ENCODE data around the gene ZNF512. TPM values are rescaled to one million over a fixed set of nuclear protein-coding genes. Genes with fewer than 3 reads are reported as not detected.

Gene ZNF512
- total and polyA plus RNA-seq, 9 of the 15 experiments (the other 6 are each of a cell fraction or from before 2014, with no cell fraction given): 24.7 to 101 (median 65.9) TPM

- TF ChIP-seq, protein P1, sequence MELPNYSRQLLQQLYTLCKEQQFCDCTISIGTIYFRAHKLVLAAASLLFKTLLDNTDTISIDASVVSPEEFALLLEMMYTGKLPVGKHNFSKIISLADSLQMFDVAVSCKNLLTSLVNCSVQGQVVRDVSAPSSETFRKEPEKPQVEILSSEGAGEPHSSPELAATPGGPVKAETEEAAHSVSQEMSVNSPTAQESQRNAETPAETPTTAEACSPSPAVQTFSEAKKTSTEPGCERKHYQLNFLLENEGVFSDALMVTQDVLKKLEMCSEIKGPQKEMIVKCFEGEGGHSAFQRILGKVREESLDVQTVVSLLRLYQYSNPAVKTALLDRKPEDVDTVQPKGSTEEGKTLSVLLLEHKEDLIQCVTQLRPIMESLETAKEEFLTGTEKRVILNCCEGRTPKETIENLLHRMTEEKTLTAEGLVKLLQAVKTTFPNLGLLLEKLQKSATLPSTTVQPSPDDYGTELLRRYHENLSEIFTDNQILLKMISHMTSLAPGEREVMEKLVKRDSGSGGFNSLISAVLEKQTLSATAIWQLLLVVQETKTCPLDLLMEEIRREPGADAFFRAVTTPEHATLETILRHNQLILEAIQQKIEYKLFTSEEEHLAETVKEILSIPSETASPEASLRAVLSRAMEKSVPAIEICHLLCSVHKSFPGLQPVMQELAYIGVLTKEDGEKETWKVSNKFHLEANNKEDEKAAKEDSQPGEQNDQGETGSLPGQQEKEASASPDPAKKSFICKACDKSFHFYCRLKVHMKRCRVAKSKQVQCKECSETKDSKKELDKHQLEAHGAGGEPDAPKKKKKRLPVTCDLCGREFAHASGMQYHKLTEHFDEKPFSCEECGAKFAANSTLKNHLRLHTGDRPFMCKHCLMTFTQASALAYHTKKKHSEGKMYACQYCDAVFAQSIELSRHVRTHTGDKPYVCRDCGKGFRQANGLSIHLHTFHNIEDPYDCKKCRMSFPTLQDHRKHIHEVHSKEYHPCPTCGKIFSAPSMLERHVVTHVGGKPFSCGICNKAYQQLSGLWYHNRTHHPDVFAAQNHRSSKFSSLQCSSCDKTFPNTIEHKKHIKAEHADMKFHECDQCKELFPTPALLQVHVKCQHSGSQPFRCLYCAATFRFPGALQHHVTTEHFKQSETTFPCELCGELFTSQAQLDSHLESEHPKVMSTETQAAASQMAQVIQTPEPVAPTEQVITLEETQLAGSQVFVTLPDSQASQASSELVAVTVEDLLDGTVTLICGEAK (IDR thresholded peaks at IDR 0.05): peak; percentile 93
- TF ChIP-seq, protein P1 (CRISPR knock-in tag; IDR thresholded peaks at IDR 0.05): no peak
- peak; percentile 53; the same call in 1 of the 2 replicates for TF ChIP-seq SMARCE1 (IDR thresholded peaks at IDR 0.05)
- no peak for TF ChIP-seq ATF1 (CRISPR knock-in tag; IDR thresholded peaks at IDR 0.05)
- TF ChIP-seq ATF1 (tag; IDR thresholded peaks at IDR 0.05): peak; percentile 67
- no peak for TF ChIP-seq UBTF (IDR thresholded peaks at IDR 0.05; ENCODE audit: borderline replicate concordance in 1 of 2, low read depth in 2 of 2, low read length in 2 of 2)
- TF ChIP-seq TAF7 (tag; IDR thresholded peaks at IDR 0.05): peak; percentile 45; the same call in 1 of the 2 replicates
- TF ChIP-seq, protein P2, sequence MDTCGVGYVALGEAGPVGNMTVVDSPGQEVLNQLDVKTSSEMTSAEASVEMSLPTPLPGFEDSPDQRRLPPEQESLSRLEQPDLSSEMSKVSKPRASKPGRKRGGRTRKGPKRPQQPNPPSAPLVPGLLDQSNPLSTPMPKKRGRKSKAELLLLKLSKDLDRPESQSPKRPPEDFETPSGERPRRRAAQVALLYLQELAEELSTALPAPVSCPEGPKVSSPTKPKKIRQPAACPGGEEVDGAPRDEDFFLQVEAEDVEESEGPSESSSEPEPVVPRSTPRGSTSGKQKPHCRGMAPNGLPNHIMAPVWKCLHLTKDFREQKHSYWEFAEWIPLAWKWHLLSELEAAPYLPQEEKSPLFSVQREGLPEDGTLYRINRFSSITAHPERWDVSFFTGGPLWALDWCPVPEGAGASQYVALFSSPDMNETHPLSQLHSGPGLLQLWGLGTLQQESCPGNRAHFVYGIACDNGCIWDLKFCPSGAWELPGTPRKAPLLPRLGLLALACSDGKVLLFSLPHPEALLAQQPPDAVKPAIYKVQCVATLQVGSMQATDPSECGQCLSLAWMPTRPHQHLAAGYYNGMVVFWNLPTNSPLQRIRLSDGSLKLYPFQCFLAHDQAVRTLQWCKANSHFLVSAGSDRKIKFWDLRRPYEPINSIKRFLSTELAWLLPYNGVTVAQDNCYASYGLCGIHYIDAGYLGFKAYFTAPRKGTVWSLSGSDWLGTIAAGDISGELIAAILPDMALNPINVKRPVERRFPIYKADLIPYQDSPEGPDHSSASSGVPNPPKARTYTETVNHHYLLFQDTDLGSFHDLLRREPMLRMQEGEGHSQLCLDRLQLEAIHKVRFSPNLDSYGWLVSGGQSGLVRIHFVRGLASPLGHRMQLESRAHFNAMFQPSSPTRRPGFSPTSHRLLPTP (IDR thresholded peaks at IDR 0.05; ENCODE audit: borderline replicate concordance, extremely low read depth, insufficient read length): no peak
- peak; percentile 100 for TF ChIP-seq TFE3 (CRISPR knock-in tag; IDR thresholded peaks at IDR 0.05)
- TF ChIP-seq PHF21A (IDR thresholded peaks at IDR 0.05; ENCODE audit: borderline replicate concordance, low read depth): no peak; the same call in 1 of the 2 replicates
- TF ChIP-seq ZNF41 (CRISPR knock-in tag; conservative IDR thresholded peaks at IDR 0.05): no peak
Measured at GRCh38 chr2:27582695-27583389, at the start of gene ZNF512 (continued).

Data from K562 (cell line).